Prostate gland (tissue), 2 donors: ENCODE data around the gene INSYN2B. TPM values are rescaled to one million over a fixed set of nuclear protein-coding genes. Genes with fewer than 3 reads are reported as not detected.

ENCODE experiments used
- DNase-seq: peaks from one replicate; pipeline ENCODE4 v3.0.0-alpha.2; 2019; ENCODE audit warnings: low spot score
- H3K27ac ChIP-seq, 2 donors: fragments of 200-600 bp; sonication (generic); 2 replicates each; pipeline ENCODE4 v1.5.1; 2017 to 2019
- H3K27me3 ChIP-seq: fragments of 200-600 bp; sonication (generic); replicated peaks from 2 replicates; pipeline ENCODE4 v1.5.1; 2019; ENCODE audit not compliant: insufficient read depth
- H3K36me3 ChIP-seq, 2 donors: fragments of 200-600 bp; sonication (generic); 1 replicate in 1 of 2; 2 replicates in 1 of 2; pipeline versions ENCODE4 v1.5.1 to v1.8.1; 2017 to 2019
- H3K4me1 ChIP-seq: fragments of 200-600 bp; sonication (generic); replicated peaks from 2 replicates; pipeline ENCODE4 v1.5.1; 2019
- H3K4me3 ChIP-seq, 2 donors: fragments of 200-600 bp; sonication (generic); 2 replicates each; pipeline ENCODE4 v1.5.1; 2017 to 2019
- H3K9me3 ChIP-seq: fragments of 200-600 bp; sonication (generic); 2 replicates; pipeline ENCODE4 v1.5.1; 2017
- CTCF ChIP-seq, 4 experiments: fragments of 200-600 bp in 2 of 4; fragments of 450-650 bp in 2 of 4; sonication (generic) in 2 of 4; IDR thresholded peaks; 1 replicate in 3 of 4; 2 replicates in 1 of 4; pipeline ENCODE4 v1.5.1; 2016 to 2019; ENCODE audit warnings: antibody characterized with exemption in 4 of 4, mild to moderate bottlenecking in 2 of 4, moderate library complexity in 2 of 4
- POLR2A ChIP-seq: fragments of 450-650 bp; IDR thresholded peaks from one replicate; pipeline ENCODE4 v1.6.1; 2016; ENCODE audit warnings: antibody characterized with exemption, mild to moderate bottlenecking
- POLR2AphosphoS5 ChIP-seq: sonication (generic); formaldehyde crosslinking; IDR thresholded peaks from one replicate; pipeline ENCODE4 v1.6.1; 2017; ENCODE audit warnings: antibody characterized with exemption
- WGBS: methylation state at CpG from one replicate; pipeline ENCODE4 v1.1.5; 2018; 5-methylcytosine and 5-hydroxymethylcytosine counted together
- intact Hi-C: fragments of 100-400 bp; cut with DNase I; formaldehyde crosslinking; loops from one replicate; pipeline ENCODE4 v1.14.2; 2022
- total RNA-seq, 2 donors: library from RNA; depleted of rRNA; stranded (reverse); fragments of >200 nt; gene quantifications; one replicate each; pipeline ENCODE4 v1.1.0, GENCODE V29; 2016

Gene INSYN2B
- total RNA-seq, 2 donors from 2014 or later = 0.17 to 8.4 TPM

GRCh38 chr5:169874621-169875020, 105.7 kb downstream of the INSYN2B start:
- Histone ChIP-seq H3K27ac (no peak overlapping the region), H3K27me3 (no peaks in the 10 kb centered on the region), H3K9me3 (no peaks in the 10 kb centered on the region), H3K4me1 (no peaks in the 10 kb centered on the region), H3K36me3 (no peaks in the 10 kb centered on the region), H3K4me3 (no peak overlapping the region)
- intact Hi-C loops = no loop called here
- TF ChIP-seq CTCF (IDR thresholded peaks at IDR 0.05) = no peak
- no peak for TF ChIP-seq POLR2AphosphoS5
- no peak for TF ChIP-seq POLR2A
- 72% methylated on average over 4 of the region's 4 CpGs for WGBS
- DNase-seq = no peak

GRCh38 chr5:169873642-169874041, 106.7 kb downstream of the INSYN2B start:
- Histone ChIP-seq H3K4me1 (no peaks in the 10 kb centered on the region), H3K4me3 (no peak overlapping the region), H3K9me3 (no peaks in the 10 kb centered on the region), H3K27ac (no peak overlapping the region), H3K27me3 (no peaks in the 10 kb centered on the region), H3K36me3 (no peaks in the 10 kb centered on the region)
- WGBS = 71% methylated on average over 5 of the region's 5 CpGs
- intact Hi-C loops = no loop called here
- no peak for DNase-seq
- no peak for TF ChIP-seq CTCF (IDR thresholded peaks at IDR 0.05)
- TF ChIP-seq POLR2A = no peak

GRCh38 chr5:169871826-169872490, 108.3 kb downstream of the INSYN2B start:
- WGBS = 77% methylated on average over 5 of the region's 5 CpGs
- no peak overlapping the region for H3K27ac ChIP-seq
- TF ChIP-seq POLR2A (no peak), POLR2AphosphoS5 (no peak), CTCF (IDR thresholded peaks at IDR 0.05) (no peak)
- no peaks in the 10 kb centered on the region for H3K27me3 ChIP-seq
- no peak overlapping the region for H3K4me3 ChIP-seq
- no peaks in the 10 kb centered on the region for H3K9me3 ChIP-seq
- H3K4me1 ChIP-seq = no peaks in the 10 kb centered on the region
- H3K36me3 ChIP-seq = no peaks in the 10 kb centered on the region
- intact Hi-C loops = no loop called here
- DNase-seq = no peak

- Histone ChIP-seq H3K36me3 (no peaks in the 10 kb centered on the region), H3K27ac (no peak overlapping the region), H3K4me1 (no peaks in the 10 kb centered on the region), H3K27me3 (no peaks in the 10 kb centered on the region), H3K9me3 (no peaks in the 10 kb centered on the region), H3K4me3 (no peak overlapping the region)
- intact Hi-C loops = no loop called here
- DNase-seq = no peak
- TF ChIP-seq CTCF (IDR thresholded peaks at IDR 0.05) (no peak), POLR2AphosphoS5 (no peak)
- WGBS = 35% methylated on average over 2 of the region's 2 CpGs
Observed at GRCh38 chr5:169870211-169870610, 110.1 kb downstream of the INSYN2B start.

- H3K9me3 ChIP-seq = no peaks in the 10 kb centered on the region
- TF ChIP-seq CTCF (IDR thresholded peaks at IDR 0.05) = no peak
- TF ChIP-seq POLR2A = no peak
- no peak for TF ChIP-seq POLR2AphosphoS5
- no peaks in the 10 kb centered on the region for H3K4me1 ChIP-seq
- H3K27me3 ChIP-seq = no peaks in the 10 kb centered on the region
- no peak overlapping the region for H3K4me3 ChIP-seq
- intact Hi-C loops = no loop called here
- no peak for DNase-seq
- 97% methylated on average over 3 of the region's 3 CpGs for WGBS
- no peaks in the 10 kb centered on the region for H3K36me3 ChIP-seq
- H3K27ac ChIP-seq = no peak overlapping the region
Observed at GRCh38 chr5:169869066-169869465, 111.2 kb downstream of the INSYN2B start.
